Fibroblast of skin of right quadriceps (primary cell): ENCODE data around the gene HEBP2.

ENCODE experiments used
- DNase-seq: peaks from one replicate; pipeline ENCODE4 v3.0.0-alpha.2; 2013

HEBP2 gene

DNA sequence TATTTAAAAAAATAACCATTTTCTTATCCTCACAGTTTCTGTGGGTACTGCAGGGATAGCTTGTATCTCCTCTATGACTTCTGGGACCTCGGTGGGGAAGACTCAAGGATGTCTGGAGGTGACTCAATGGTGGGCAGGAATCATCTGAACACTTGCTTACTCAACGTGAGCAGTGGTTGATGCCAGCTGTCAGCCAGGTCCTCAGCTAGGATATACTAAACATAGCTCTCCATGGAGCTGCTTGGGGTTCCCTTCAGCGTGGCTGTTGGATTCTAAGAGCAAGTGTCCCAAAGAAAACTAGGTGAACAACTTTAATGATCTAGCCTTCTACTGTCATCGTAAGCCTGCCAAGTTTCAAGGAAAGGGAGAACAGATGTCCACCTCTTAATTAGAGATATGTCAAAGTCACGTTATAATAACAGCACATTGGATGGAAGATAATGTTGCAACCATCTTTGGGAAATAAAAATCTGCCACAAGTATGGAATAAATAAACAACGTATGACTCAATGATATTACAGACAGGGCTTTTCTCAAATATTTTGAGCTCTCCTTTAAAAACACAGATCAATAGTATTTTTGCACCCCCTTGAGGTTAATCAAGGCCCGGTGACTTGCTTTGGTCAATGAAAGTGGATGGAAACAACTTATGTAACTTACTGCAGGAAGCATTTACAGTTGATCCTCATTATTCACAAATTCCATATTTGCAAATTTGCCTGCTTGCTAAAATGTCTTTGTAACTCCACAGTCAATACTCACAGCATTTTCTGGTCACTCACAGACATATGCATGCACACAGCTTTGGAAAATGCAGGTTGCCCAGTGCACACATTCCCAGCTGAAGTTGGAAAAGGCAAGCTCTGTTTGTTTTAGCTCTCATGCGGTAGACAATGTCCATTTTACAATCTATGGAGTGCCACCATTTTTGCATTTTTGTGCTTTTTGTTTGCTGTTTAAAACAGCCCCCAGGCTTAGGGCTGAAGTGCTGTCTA is 6.6 kb upstream of the HEBP2 start:
- DNase-seq: no peak

DNA sequence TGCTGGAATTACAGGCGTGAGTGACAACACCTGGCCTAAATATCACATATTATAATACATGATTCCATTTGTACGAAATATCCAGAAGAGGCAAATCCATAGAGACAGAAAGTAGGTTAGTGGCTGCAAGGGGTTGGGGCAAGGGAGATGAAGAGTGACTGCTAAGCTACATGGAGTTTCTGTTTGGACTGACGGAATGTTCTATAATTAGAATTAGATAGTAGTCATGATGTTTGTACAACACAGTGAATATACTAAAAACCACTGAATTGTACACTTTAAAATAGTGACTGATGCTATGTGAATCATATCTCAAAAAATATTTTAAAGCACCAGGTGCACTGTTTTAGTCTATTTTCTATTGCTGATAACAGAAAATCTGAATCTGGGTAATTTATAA is 3.7 kb upstream of the HEBP2 start:
- DNase-seq: no peak

DNA sequence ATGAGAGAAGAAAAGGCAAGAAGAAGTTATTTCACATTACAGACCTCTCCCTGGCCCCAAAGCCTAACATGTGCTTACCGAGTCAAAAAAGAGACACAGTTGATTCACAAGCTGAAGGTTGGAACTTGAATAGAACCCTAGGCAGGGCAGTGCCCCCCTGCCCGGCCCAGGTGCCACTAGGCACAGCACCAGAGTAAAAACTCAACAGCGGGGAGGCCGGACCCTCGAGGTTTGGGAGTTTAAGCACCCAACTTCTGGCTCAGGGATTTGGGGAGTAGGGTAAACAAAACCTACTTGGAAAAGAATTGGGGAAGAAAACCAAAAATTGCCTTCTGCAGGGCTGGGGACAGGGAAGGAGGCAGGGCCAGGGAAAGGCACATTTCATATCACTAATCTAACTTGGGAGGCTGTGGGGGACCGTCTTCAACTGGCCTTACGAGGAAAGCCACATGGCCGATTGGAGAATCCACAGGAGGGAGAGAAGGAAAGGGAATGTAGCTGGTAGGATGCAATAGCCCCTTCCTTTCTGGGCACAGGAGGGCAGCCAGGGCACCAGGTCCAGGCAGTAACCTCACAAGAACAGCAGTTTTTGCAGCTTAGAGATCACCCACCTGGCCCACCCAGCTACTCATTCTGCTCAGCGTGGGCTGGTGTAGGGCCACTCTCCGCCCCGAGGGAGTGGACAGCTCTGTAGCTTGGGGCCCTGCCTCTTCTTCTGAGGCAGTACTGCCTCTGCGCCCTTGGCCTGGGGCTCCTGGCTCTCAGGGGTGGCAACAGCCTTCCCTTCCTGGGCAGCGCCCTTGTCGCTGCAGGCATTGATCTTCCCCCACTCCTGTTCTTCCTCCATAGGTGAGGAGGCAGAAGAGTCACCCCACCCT is 1.8 kb upstream of the HEBP2 start:
- DNase-seq: no peak

DNA sequence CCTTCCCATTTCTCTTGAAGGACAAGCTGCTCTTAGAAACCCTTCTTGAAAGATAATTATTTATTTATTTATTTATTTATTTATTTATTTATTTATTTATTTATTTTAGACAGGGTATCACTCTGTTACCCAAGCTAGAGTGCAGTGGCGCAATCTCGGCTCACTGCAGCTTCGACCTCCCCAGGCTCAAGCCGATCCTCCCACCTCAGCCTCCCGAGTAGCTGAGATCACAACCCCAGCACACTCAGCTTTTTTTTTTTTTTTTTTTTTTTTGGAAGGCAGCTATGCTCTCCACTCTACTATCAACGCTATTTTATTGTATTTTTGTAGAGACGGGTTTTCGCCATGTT is 1.2 kb upstream of the HEBP2 start:
- DNase-seq: no peak

DNA sequence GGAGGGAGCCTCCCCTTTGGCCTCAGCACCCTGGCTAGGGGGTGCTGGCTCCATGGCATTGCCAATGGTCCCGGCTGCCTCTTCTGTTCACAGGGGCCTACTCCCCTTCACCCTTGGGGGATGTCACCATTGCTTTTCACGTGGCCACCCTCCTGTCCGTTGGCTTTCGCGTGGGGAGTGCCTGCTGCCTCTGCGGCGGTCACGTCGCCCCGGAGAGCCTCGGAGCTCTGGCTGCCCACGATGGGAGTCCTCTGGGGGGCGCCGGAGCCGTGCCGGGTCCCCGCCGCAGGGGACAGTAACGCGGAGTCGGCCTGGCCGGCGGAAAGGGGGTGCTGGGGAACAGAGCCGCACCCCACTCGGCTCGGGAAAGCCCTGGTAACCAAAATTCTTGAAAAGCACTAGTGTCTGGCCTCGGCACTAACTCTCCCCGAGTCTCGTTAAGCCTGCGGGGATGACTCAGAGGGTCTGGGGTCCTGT is 661 bp upstream of the HEBP2 start:
- DNase-seq: peak; percentile 14

DNA sequence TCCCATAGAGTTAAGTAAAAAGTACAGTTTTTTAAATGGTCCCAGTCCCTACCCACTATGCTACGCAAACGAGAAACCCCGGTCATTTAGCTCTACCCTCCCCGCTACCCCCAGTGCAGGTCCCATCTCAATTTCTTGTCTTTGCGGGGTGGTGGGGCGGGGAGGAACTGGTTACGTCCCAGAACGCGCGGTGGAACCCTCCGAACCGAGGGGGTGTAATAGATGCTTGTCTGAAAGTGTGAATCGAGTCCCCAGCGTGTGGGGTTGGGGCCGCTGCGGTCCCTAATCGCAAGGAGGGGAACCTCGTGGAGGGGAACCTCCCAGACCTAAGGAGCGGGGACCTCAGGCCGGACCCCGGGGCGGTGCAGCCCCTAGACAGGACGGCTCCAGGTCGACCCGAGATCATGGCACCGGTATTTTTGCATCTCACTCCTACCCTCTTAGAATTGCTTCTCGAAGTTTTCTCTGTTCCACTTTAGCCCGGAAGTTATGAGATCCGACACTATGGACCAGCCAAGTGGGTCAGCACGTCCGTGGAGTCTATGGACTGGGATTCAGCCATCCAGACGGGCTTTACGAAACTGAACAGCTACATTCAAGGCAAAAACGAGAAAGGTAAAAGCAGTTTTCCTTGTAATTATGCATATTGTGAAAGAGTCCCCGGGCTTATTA is 779 bp downstream of the HEBP2 start:
- no peak for DNase-seq

DNA sequence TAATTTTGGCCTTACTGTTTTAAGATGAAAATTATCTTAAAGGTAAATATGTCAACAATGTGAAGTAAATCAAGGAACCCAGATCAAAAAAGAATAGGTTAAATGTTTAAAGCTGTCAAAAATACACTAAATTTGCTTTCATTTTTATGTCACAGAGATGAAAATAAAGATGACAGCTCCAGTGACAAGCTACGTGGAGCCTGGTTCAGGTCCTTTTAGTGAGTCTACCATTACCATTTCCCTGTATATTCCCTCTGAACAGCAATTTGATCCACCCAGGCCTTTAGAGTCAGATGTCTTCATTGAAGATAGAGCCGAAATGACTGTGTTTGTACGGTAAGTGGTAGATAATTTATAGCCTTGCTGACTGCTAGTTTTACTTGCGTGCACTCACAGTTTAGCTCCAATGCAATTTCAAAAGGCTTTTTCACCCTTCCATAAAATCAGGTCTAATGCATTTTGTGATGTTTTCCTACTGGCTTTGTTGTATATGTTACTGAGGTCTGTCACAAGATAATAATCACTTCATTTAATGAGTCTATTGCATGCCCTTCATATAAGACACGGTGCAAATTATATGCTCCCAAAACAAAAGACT is 1.9 kb downstream of the HEBP2 start:
- DNase-seq: no peak

DNA sequence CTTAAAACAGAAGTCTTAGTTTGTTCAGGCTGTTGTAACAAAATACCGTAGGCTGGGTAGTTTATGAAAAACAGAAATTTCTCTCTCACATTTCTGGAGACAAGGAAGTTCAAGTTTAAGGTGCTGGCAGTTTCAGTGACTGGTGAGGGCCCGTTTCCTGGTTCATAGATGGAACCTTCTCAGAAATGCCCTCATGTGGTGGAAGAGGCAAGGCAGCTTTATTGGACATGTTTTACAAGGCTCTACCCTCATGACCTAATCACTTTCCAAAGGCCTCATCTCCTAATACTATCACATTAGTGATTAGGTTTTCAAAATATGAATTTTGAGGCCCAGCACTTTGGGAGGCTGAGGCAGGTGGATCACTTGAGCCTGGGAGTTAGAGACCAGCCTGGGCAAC is 2.4 kb downstream of the HEBP2 start:
- no peak for DNase-seq

DNA sequence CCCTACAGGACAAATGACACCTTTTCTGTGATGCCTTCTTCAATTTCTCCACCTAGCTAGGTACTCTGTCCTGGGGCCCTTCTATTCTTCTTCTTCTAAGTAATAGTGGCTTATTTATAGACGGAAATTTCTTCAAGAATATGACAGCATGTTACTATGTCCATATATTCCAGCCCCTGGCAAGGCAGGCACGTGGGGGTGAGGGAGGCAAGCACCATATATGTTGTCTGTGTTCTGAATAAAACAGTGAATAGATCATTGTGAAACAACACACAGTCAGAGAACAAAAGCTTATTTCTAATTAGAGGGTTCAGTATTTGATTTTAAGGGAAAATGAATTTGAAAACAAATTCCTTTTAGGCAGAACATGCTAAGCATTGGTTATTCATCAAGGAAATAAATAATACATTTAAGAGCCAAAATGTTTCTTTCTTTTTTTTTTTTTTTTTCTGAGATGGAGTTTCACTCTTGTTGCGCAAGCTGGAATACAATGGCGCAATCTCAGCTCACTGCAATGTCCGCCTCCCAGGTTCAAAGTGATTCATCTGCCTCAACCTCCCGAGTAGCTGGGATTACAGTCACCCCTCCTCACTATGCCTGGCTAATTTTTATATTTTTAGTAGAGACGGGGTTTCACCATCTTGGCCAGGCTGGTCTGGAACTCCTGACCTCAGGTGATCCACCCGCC is 6.2 kb downstream of the HEBP2 start:
- DNase-seq: peak; percentile 61

DNA sequence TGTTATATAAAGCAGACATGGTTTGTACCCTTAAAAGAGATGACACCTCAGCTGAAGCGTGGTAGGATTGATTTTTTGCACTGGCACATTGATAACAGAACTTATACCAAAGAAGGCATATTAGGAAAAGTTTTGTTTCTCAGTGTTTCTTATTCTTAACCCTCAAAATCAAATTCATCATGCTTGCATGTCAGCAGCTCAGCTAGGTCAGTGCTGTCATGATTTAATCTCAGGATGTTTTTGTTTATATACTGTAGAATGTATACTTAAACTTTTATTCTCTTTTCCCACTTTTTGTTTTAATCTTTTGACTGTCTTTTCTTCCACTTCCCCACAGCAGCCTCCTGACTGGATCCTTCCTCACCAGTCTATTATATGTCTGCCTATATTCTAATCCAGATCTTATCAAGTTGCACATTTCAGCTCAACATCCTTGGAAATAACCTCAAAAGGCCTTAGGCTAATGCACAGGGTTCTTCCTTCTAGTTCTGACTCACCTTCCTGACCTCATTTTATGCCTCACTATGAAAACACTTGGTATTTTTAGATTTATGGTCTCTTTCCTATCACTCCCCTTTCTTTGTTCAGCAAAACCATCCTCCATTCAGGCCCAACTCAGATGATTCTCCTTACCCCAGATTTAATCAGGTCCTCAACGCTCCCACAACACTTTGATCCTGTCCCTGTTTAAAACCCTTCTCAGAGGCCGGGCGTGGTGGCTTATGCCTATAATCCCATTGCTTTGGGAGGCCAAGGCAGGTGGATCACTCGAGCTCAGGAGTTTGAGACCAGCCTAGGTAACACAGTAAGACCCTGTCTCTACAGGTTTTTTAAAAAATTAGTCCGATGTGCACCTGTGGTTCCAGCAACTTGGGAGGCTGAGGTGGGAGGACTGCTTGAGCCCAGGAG is 7.2 kb downstream of the HEBP2 start:
- peak; percentile 71 for DNase-seq

DNA sequence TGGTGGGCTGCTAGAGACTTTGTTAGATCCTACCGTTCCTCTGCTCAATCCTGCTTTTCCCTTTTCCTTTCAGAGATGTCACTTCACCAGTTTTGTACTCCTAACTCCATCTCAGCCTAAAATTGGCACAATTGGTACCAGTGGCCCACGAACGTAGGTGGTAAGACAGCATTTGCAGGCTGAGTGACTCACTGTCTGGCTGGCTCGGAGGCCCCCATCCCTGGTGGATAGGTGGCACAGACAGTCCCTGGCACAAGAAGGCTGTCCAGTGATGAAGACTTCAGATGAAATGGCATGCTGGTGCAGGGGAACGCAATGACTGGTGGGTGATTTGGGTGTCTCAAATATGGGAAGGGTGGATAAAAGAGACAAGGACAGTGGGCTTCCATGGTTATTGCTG is 11.1 kb downstream of the HEBP2 start:
- DNase-seq: no peak

DNA sequence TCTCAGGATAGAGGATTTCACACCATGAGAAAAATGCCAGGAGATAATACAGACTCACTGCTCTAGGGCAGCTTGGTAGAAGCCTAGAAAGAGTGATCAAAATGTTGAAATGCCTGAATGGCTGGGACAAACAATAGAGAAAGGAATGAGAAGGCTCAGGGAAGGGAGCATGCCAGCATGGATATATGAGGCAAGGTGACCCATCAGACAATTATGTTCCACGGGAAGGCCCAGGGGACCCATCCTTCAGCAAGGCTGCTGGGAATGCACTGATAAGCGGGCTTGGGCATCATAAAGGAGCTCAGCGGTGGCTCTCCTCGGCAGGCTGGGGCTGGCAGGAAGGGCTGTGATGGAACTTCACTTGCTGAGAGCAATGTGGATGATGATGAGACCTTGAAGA is 12.2 kb downstream of the HEBP2 start:
- DNase-seq: no peak

DNA sequence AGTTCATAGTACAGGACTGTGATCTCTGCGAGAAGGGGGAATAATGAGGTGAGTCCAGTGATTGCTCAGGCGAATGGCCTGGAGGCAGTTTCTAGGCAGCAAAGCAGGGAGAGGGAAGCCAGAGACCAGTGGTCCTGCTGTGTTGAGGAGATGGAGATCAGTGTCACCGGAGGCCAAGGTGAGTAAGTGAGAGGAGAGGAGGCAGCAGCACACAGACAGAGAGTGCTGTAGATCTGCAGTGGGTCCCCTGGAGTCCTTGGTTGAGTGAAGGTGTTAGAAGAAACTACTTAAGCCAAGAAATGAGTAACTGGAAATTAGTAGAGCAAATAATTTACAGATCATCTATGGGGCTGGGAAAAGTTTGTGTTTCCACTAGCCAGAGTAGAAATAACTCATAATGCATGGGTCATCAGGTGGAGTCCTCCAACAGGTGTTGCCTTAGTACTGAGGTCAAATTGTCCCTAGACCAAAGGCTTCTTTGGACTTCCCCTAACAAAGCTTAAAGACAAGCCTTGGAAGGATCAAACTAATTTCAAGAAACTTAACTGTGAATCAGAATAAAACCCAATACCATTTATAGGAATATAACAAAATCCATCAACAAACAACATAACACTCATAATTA is 13.6 kb downstream of the HEBP2 start:
- DNase-seq: no peak

DNA sequence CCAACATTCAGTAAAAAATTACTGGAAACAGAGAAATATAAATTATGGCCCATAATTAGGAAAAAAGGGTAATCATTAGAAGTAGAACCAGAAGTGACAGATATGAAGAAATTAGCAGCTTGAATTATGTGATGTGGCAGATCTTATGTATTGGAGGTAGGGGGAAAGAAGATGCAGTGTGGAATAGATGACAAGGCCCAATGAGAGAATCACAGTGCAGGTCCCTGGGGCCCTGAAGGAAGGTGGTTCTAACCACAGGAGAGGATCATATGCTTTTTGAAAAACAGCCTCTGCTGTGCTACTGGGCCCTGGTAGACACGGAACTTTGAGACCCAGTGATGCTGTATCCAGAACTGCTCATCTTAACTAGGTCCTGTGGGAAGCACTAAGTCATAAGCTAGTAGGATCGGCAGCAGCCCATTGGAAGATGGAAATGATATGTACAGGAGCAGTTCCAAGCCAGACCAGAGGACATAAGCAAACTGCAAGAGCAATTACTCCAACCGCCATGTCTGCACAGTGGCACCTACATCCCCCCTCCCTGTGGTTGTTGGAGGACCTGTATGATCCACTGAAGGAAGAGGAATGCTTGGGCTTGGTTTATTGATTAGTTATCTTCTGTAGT is 14.2 kb downstream of the HEBP2 start:
- DNase-seq: no peak

DNA sequence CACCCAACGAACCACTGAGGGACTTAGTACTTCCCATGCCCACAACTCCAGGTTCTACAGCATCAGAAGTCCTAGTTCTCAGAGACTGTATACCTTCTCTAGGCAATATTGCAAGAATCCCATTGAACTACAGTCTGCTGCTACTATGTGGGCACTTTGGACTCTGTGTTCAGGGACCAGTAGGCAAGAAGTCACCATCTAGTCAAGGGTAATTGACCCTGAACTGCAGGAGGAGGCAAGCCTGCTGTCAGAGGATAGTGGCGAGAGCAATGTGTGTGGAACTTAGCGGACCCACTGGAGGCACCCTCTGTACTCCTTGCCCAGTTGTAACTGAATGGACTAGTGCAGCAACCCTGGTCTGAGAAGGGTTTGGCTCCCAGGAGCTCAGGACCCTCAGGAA is 15.7 kb downstream of the HEBP2 start:
- no peak for DNase-seq

DNA sequence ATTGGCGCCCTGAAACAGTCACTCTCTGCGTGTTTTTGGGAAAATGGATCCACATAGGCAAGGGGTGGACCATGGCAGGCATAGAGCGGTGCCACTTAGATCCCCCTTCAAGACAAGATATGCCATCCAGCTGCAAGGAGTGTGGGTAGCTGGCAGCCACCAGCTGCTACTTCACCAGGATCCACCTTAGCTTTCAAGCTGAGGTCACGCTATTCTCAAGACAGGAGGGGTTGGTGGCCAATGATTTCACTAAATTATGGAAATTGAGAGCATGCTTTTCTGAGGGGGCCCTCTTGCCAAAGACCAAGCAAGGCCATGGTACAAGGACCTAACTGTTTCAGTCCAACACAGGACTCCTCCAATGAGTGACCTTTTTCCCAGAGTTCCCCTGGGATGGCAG is 16.3 kb downstream of the HEBP2 start:
- DNase-seq: no peak

DNA sequence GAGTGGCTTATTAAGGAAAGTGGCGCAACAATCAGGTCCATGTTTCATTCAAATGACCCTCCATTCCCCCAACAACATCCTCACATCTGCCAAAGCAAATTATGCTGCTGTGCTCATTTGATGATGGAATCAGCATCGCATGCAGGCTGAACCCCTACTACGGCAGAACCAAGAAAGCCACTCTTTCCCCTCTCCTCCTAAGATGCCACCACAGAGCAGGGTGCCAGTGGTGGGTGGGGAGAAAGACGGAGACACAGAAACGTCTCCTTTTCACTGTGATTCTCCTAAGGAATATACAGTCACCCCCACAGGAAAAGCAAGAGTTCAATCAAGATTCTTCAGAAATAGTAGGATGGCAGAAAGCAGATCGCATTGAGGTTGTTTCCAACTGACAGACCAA is 17.1 kb downstream of the HEBP2 start:
- DNase-seq: no peak

DNA sequence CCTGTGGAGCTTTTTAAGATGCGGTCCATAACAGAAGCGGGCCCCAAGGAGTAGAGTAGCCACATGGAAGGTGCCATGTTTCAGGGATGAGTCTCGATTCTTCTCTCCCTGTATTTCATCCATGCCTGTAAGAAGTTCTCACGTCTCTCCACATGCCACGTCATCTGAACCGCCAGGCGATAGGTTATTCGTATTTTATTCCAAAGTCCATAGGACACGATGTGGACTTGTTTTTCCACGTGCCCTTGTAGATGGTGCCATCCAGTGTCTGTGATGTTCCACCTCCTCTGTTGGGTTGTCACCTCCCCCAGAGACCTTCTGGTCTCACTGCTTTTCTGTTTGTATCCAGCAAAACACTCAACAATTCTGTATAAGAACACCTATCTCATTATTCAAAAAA is 17.6 kb downstream of the HEBP2 start:
- no peak for DNase-seq

DNA sequence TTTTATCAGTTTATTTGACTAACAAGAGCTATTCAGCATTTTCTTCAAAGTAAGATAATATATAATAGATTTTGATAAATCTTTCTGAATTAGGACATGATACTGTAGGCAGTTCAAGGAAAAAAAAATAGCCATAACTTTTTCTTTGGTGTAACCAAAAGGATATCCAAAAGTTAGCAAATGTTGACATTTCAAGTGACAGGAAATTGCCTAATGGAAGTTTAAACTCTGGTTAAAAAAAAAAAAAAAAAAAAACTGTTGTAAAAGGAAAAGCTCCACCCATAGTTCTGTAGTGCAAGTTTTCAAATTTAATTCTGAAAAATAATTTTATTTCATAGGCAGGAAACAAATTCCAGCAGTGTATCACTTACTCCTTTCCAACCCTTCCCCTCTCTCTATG is 18.8 kb downstream of the HEBP2 start:
- DNase-seq: no peak
